GM19397 (cell line): ENCODE measurements around the gene PRSS2.
"Not testable (repeated sequence)": the region's sequence is repeated elsewhere in the genome, so short reads cannot be mapped to it uniquely, and the experiment has no call there.

ENCODE experiments used
- ATAC-seq: cut with Tn5 transposase; IDR thresholded peaks from one replicate; pipeline ENCODE4 v1.9.1; 2021; ENCODE audit warnings: mild to moderate bottlenecking, moderate library complexity; ENCODE audit not compliant: unreplicated experiment

Gene PRSS2

GRCh38 chr7:142770661-142771352 is at the start of gene PRSS2:
Gene PRSS2 (plus strand): TSS chr7:142770970. CDS start chr7:142770983, 13 bp downstream.
- ATAC-seq, result peak; percentile 13

GRCh38 chr7:142720986-142721385 is 49.8 kb upstream of the PRSS2 start:
- no peak for ATAC-seq

- ATAC-seq, result no peak
Measured at GRCh38 chr7:142722248-142722794, 48.4 kb upstream of the PRSS2 start.

- peak; percentile 60 for ATAC-seq
Measured at GRCh38 chr7:142733271-142733670, 37.5 kb upstream of the PRSS2 start.

GRCh38 chr7:142739923-142740492 is 30.8 kb upstream of the PRSS2 start:
- peak; percentile 94 for ATAC-seq

- ATAC-seq, result no peak
Measured at GRCh38 chr7:142740786-142741185, 30.0 kb upstream of the PRSS2 start.

- ATAC-seq, result not testable (repeated sequence)
Measured at GRCh38 chr7:142741932-142742331, 28.8 kb upstream of the PRSS2 start.

- ATAC-seq, result no peak
Measured at GRCh38 chr7:142745091-142745635, 25.6 kb upstream of the PRSS2 start.

- no peak for ATAC-seq
Measured at GRCh38 chr7:142745745-142746144, 25.0 kb upstream of the PRSS2 start.

- ATAC-seq, result no peak
Measured at GRCh38 chr7:142746264-142746663, 24.5 kb upstream of the PRSS2 start.

GRCh38 chr7:142748410-142748809 is 22.4 kb upstream of the PRSS2 start:
- ATAC-seq, result not testable (repeated sequence)

GRCh38 chr7:142749218-142749993 is 21.4 kb upstream of the PRSS2 start, which contains the start of gene PRSS1:
Gene PRSS1 (plus strand): TSS chr7:142749472. CDS start chr7:142749485, 13 bp downstream.
- no peak for ATAC-seq

- ATAC-seq, result no peak
Measured at GRCh38 chr7:142750321-142750938, 20.3 kb upstream of the PRSS2 start.

GRCh38 chr7:142751526-142752175 is 19.1 kb upstream of the PRSS2 start:
- not testable (repeated sequence) for ATAC-seq

- no peak for ATAC-seq
Measured at GRCh38 chr7:142752376-142753225, 18.2 kb upstream of the PRSS2 start.

- no peak for ATAC-seq
Measured at GRCh38 chr7:142753366-142753765, 17.4 kb upstream of the PRSS2 start.

GRCh38 chr7:142753925-142754491 is 16.8 kb upstream of the PRSS2 start:
- ATAC-seq, result not testable (repeated sequence)

- no peak for ATAC-seq
Measured at GRCh38 chr7:142754681-142755575, 15.8 kb upstream of the PRSS2 start.
